H1 (cell line): Measurements from ENCODE around the gene ASMTL. TPM values are rescaled to one million over a fixed set of nuclear protein-coding genes. Genes with fewer than 3 reads are reported as not detected.

Experiments
- CTCF ChIA-PET: fragments of 300-600 bp; sonication (Branson Sonifier 250); formaldehyde crosslinking; loops from one replicate; lab custom pipeline; 2021; ENCODE audit not compliant: partially characterized antibody; lab: Charles Lee
- POLR2A ChIA-PET: fragments of 300-600 bp; sonication (Branson Sonifier 250); formaldehyde crosslinking; loops from one replicate; lab custom pipeline; 2021; ENCODE audit warnings: inconsistent platforms; ENCODE audit not compliant: partially characterized antibody; lab: Charles Lee
- DNase-seq, 2 experiments: peaks; one replicate each; pipeline versions ENCODE4 v3.0.0 to v3.0.0-alpha.2; 2010 to 2022; ENCODE audit warnings: low spot score in 2 of 2, low read depth in 1 of 2, mixed read lengths in 1 of 2
- FAIRE-seq: peaks from 2 replicates; lab custom pipeline; 2011; peaks lifted over from hg19 to GRCh38; lab: Jason Lieb, UNC
- H2AFZ ChIP-seq: 2 replicates; pipeline ENCODE4 v1.8.1; 2012; ENCODE audit warnings: low read length, inconsistent platforms
- H2AK5ac ChIP-seq: 2 replicates; pipeline ENCODE4 v1.6.1; 2013; ENCODE audit warnings: low read depth, low read length
- H2BK120ac ChIP-seq: replicated peaks from 2 replicates; pipeline ENCODE3; 2013; ENCODE audit warnings: low read depth, low read length, inconsistent platforms
- H2BK12ac ChIP-seq: 2 replicates; pipeline ENCODE4 v1.6.1; 2013; ENCODE audit warnings: low read depth, low read length
- H2BK15ac ChIP-seq: 2 replicates; pipeline ENCODE4 v1.6.1; 2013; ENCODE audit warnings: low read length
- H2BK20ac ChIP-seq: 2 replicates; pipeline ENCODE4 v1.6.1; 2013; ENCODE audit warnings: low read length
- H2BK5ac ChIP-seq: 2 replicates; pipeline ENCODE4 v1.6.1; 2013; ENCODE audit warnings: low read depth, low read length
- H3K14ac ChIP-seq: 2 replicates; pipeline ENCODE4 v1.6.1; 2013; ENCODE audit warnings: inconsistent platforms; ENCODE audit not compliant: insufficient read length
- H3K18ac ChIP-seq: 2 replicates; pipeline ENCODE4 v1.6.1; 2013; ENCODE audit warnings: low read length; ENCODE audit errors: extremely low read depth
- H3K23ac ChIP-seq: 2 replicates; pipeline ENCODE4 v1.6.1; 2013; ENCODE audit warnings: inconsistent platforms; ENCODE audit not compliant: insufficient read length
- H3K23me2 ChIP-seq: 2 replicates; pipeline ENCODE4 v1.6.1; 2013; ENCODE audit warnings: low read depth, low read length
- H3K27ac ChIP-seq: 2 replicates; pipeline ENCODE4 v1.6.1; 2011; ENCODE audit warnings: low read depth, low read length, inconsistent platforms
- H3K27me3 ChIP-seq, 4 experiments: replicated peaks in 1 of 4; 1 replicate in 1 of 4; 2 replicates in 3 of 4; pipeline versions ENCODE4 v1.6.1 to v1.8.1; 2011 to 2013; ENCODE audit warnings: low read length in 3 of 4, mild to moderate bottlenecking in 3 of 4, inconsistent platforms in 2 of 4, mixed read lengths in 2 of 4, moderate library complexity in 1 of 4; ENCODE audit not compliant: control insufficient read depth in 3 of 4, insufficient read depth in 3 of 4; ENCODE audit errors: extremely low read depth in 1 of 4
- H3K36me3 ChIP-seq, 4 experiments: 2 replicates each; pipeline versions ENCODE4 v1.6.1 to v1.8.1; 2011 to 2013; ENCODE audit warnings: mild to moderate bottlenecking in 4 of 4, low read length in 3 of 4, moderate library complexity in 2 of 4, control low read depth in 1 of 4, inconsistent platforms in 1 of 4; ENCODE audit not compliant: insufficient read depth in 4 of 4, control insufficient read depth in 2 of 4
- H3K4ac ChIP-seq: replicated peaks from 2 replicates; pipeline ENCODE3; 2013; ENCODE audit warnings: low read length, low read depth, mixed read lengths, inconsistent platforms; ENCODE audit not compliant: insufficient read length
- H3K4me1 ChIP-seq, 4 experiments: replicated peaks in 1 of 4; 1 replicate in 1 of 4; 2 replicates in 3 of 4; pipeline versions ENCODE4 v1.6.1 to v1.8.1; 2011 to 2013; ENCODE audit warnings: low read length in 3 of 4, inconsistent platforms in 2 of 4, mixed read lengths in 1 of 4; ENCODE audit not compliant: insufficient read depth in 4 of 4, control insufficient read depth in 3 of 4
- H3K4me2 ChIP-seq, 2 experiments: 2 replicates each; pipeline versions ENCODE4 v1.6.1 to v1.8.1; 2011 to 2013; ENCODE audit warnings: low read depth in 2 of 2, low read length in 2 of 2, control low read depth in 1 of 2, inconsistent platforms in 1 of 2, mild to moderate bottlenecking in 1 of 2; ENCODE audit not compliant: insufficient read depth in 1 of 2
- H3K4me3 ChIP-seq, 4 experiments: fragments of 200-600, 300-600 bp in 1 of 4; sonication (generic), shearing (Covaris generic), sonication (Bioruptor Twin) in 1 of 4; 2 replicates each; pipeline versions ENCODE4 v1.5.1 to v1.8.1; 2011 to 2016; ENCODE audit warnings: low read length in 4 of 4, low read depth in 3 of 4, control low read depth in 2 of 4, inconsistent platforms in 2 of 4, mild to moderate bottlenecking in 2 of 4, mixed read lengths in 1 of 4, moderate library complexity in 1 of 4; ENCODE audit not compliant: insufficient read depth in 2 of 4; ENCODE audit errors: extremely low read depth in 1 of 4
- H3K56ac ChIP-seq: replicated peaks from 2 replicates; pipeline ENCODE3; 2013; ENCODE audit warnings: low read depth, mild to moderate bottlenecking, mixed read lengths, low read length, inconsistent platforms; ENCODE audit not compliant: insufficient read length
- H3K79me1 ChIP-seq: 2 replicates; pipeline ENCODE4 v1.6.1; 2013; ENCODE audit warnings: low read depth, low read length, control low read depth
- H3K79me2 ChIP-seq, 2 experiments: 2 replicates each; pipeline versions ENCODE4 v1.6.1 to v1.8.1; 2012 to 2013; ENCODE audit warnings: low read length in 2 of 2, mild to moderate bottlenecking in 2 of 2, inconsistent platforms in 1 of 2; ENCODE audit not compliant: insufficient read depth in 2 of 2, control insufficient read depth in 1 of 2
- H3K9ac ChIP-seq, 4 experiments: replicated peaks in 1 of 4; 1 replicate in 1 of 4; 2 replicates in 3 of 4; pipeline versions ENCODE4 v1.6.1 to v1.8.1; 2011 to 2013; ENCODE audit warnings: low read depth in 3 of 4, low read length in 3 of 4, control low read depth in 2 of 4, mild to moderate bottlenecking in 2 of 4, moderate library complexity in 2 of 4, inconsistent platforms in 1 of 4; ENCODE audit errors: extremely low read depth in 1 of 4
- H3K9me3 ChIP-seq, 2 experiments: 2 replicates each; pipeline versions ENCODE4 v1.6.1 to v1.8.1; 2012 to 2013; ENCODE audit warnings: mild to moderate bottlenecking in 2 of 2, moderate library complexity in 2 of 2, control low read depth in 1 of 2, inconsistent platforms in 1 of 2, low read depth in 1 of 2, low read length in 1 of 2, mixed read lengths in 1 of 2; ENCODE audit not compliant: insufficient read depth in 2 of 2
- H4K20me1 ChIP-seq, 2 experiments: replicated peaks in 1 of 2; 2 replicates each; pipeline versions ENCODE3 to v1.8.1; 2011 to 2013; ENCODE audit warnings: inconsistent platforms in 2 of 2, low read length in 2 of 2, mild to moderate bottlenecking in 1 of 2; ENCODE audit not compliant: insufficient read depth in 2 of 2, control insufficient read depth in 1 of 2
- H4K5ac ChIP-seq: 2 replicates; pipeline ENCODE4 v1.6.1; 2013; ENCODE audit warnings: low read length, low read depth, mixed read lengths, inconsistent platforms; ENCODE audit not compliant: insufficient read length
- H4K8ac ChIP-seq: 2 replicates; pipeline ENCODE4 v1.8.0; 2013; ENCODE audit warnings: mild to moderate bottlenecking, moderate library complexity, low read length, inconsistent platforms; ENCODE audit not compliant: insufficient read depth; ENCODE audit errors: extremely low read depth
- H4K91ac ChIP-seq: replicated peaks from 2 replicates; pipeline ENCODE3; 2013; ENCODE audit warnings: low read length, mixed read lengths, inconsistent platforms; ENCODE audit not compliant: insufficient read length
- JUN ChIP-seq: IDR thresholded peaks from 2 replicates; pipeline ENCODE4 v1.6.1; 2011; ENCODE audit warnings: low read depth, mild to moderate bottlenecking, improper control_type of control experiment, low read length
- WGBS, 2 experiments: shearing (Covaris generic) in 1 of 2; methylation state at CpG; one replicate each; pipeline versions ENCODE4 v1.1.6 to v1.1.7; 2013 to 2015; ENCODE audit warnings: low lambda C conversion rate in 2 of 2, mixed read lengths in 2 of 2, inconsistent platforms in 1 of 2, low coverage in 1 of 2, missing lambda C conversion rate in 1 of 2; ENCODE audit not compliant: insufficient replicate concordance in 2 of 2, insufficient coverage in 1 of 2, insufficient read length in 1 of 2; ENCODE audit errors: extremely low coverage in 1 of 2, missing lambda C conversion rate in 1 of 2; 5-methylcytosine and 5-hydroxymethylcytosine counted together
- polyA plus RNA-seq, 7 experiments: library from polyadenylated mRNA; depleted of rRNA in 3 of 7; stranded (reverse) in 5 of 7; unstranded in 2 of 7; fragments of >200 nt in 5 of 7; fragments of 200-250 nt in 2 of 7; gene quantifications; 1 replicate in 5 of 7; 2 replicates in 1 of 7; 4 replicates in 1 of 7; pipeline versions ENCODE4 v1.2.1 to v1.2.3, GENCODE V29; 2011 to 2013; ENCODE audit warnings: missing spikeins in 2 of 7, mixed read lengths in 2 of 7
- total RNA-seq: library from RNA; stranded (reverse); fragmentation: NEBNext Ultra II Directional; extraction: Animal tissue kit (Norgen Biotek cat#: 25700); gene quantifications from 2 replicates; pipeline ENCODE4 v1.2.1, GENCODE V29; 2021

The ASMTL gene
- total and polyA plus RNA-seq, 2 of the 8 experiments (the other 6 are each of a cell fraction or from before 2014, with no cell fraction given) = 75.6 to 81.4 TPM

DNA sequence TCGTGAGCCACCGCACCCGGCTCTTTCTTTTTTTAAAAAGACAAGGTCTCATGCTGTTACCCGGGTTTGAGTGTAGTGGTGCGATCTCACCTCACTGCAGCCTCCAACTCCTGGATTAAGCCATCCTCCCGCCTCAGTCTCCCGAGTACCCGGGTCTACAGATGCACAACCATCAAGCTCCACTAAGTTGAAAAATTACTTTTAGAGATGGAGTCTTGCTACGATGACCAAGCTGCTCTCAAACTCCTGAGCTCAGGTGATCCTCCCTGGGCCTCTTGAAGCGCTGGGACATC lies 62.8 kb downstream of the ASMTL start:
- peaks cover 54 to 64% (median 60%) of the 10 kb centered on the region in 4 experiments for H3K36me3 ChIP-seq

More for the DNA sequence above, 62.8 kb downstream of the ASMTL start:
- Histone ChIP-seq H4K20me1 (peaks cover 34 to 49% of the 10 kb centered on the region in 2 experiments), H2BK12ac (no peak overlapping the region), H2BK120ac (no peak overlapping the region), H3K9me3 (no peaks in the 10 kb centered on the region), H4K5ac (no peak overlapping the region), H4K8ac (peak overlapping the region; percentile 54), H4K91ac (no peak overlapping the region), H2BK20ac (no peak overlapping the region), H3K4me1 (peaks cover 0 to 5% (median 2%) of the 10 kb centered on the region in 4 experiments; a peak in 4 of 7 replicates), H3K23ac (no peak overlapping the region), H2BK15ac (no peak overlapping the region), H2BK5ac (no peak overlapping the region), H3K4ac (no peak overlapping the region), H3K14ac (no peak overlapping the region)
- 95% methylated on average over 10 of the region's 10 CpGs; no CpG with 5 or more reads in 1 of the 2 experiments for WGBS, 2 experiments
- no peak for DNase-seq
- FAIRE-seq = no peak
- CTCF ChIA-PET = no interaction called here
- TF ChIP-seq JUN = no peak
- TF ChIP-seq, all 59 proteins: peak for 0
- H3K4me2 ChIP-seq = peak overlapping the region; percentile 14 to 86; a peak in 2 of 4 replicates
- H3K18ac ChIP-seq = no peak overlapping the region
- H3K9ac ChIP-seq = no peak overlapping the region
- peaks cover 6% of the 10 kb centered on the region; the same call in 1 of the 2 replicates for H3K23me2 ChIP-seq
- no peaks in the 10 kb centered on the region for H3K27me3 ChIP-seq
- no peak overlapping the region for H3K27ac ChIP-seq
- H2AK5ac ChIP-seq = no peak overlapping the region
- no peak overlapping the region for H3K4me3 ChIP-seq
- POLR2A ChIA-PET = no interaction called here
- peaks cover 4% of the 10 kb centered on the region; the same call in 1 of the 2 replicates for H3K79me1 ChIP-seq
- no peak overlapping the region for H2AFZ ChIP-seq
- peaks cover 23 to 65% of the 10 kb centered on the region in 2 experiments for H3K79me2 ChIP-seq
- no peak overlapping the region for H3K56ac ChIP-seq
